AG04449 (cell line): ENCODE results near the gene OLFML1.

Experiments
- CTCF ChIA-PET: fragments of 350-600 bp; formaldehyde crosslinking; extraction: SDS; loops from one replicate; lab custom pipeline; 2021; ENCODE audit warnings: antibody characterized with exemption; lab: Yijun Ruan, JAX
- POLR2A ChIA-PET: fragments of 400-600, 350-600 bp; formaldehyde crosslinking; extraction: SDS; loops from one replicate; lab custom pipeline; 2020; ENCODE audit warnings: antibody characterized with exemption, inconsistent platforms; lab: Yijun Ruan, JAX
- DNase-seq: peaks from one replicate; pipeline ENCODE4 v3.0.0-alpha.2; 2010; ENCODE audit warnings: low read depth, low spot score
- H3K4me3 ChIP-seq: 2 replicates; pipeline ENCODE4 v1.5.1; 2011; ENCODE audit warnings: low read depth, mild to moderate bottlenecking, control low read depth, low read length
- TF ChIP-seq, protein P1 (sequence below): IDR thresholded peaks from one replicate; pipeline ENCODE4 v1.5.1; 2011; ENCODE audit warnings: mild to moderate bottlenecking, moderate library complexity, low read length, control low read depth, inconsistent platforms; ENCODE audit not compliant: insufficient read depth; ENCODE audit errors: missing control alignments

OLFML1 gene

DNA sequence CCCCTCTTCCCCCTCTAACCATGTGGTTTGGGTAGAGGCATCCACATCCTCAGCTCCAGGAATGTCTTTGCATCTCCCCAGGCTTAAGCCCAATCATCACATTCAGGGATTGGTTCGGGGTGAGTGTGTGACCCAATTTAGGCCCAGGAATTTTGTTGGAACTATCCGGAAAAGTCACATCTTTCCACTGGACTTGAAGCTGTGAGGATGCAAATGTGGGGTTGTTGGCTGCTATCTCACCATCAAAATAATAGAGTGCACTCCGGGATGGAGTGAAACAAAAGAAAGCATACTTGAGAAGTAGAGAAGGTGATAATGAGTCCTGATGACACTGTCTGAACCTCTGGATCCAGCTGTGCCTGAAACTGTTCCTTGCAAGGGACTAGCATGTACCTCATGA, 33.8 kb upstream of the OLFML1 start:
- ChIA-PET CTCF (interaction anchor here (1.1 to 4.8 kb wide), 2 partner anchors 10 to 240 kb away, joined by 3 to 31 read pairs; no protein-coding TSS in a partner anchor), POLR2A (no interaction called here)
- TF ChIP-seq, protein P1, sequence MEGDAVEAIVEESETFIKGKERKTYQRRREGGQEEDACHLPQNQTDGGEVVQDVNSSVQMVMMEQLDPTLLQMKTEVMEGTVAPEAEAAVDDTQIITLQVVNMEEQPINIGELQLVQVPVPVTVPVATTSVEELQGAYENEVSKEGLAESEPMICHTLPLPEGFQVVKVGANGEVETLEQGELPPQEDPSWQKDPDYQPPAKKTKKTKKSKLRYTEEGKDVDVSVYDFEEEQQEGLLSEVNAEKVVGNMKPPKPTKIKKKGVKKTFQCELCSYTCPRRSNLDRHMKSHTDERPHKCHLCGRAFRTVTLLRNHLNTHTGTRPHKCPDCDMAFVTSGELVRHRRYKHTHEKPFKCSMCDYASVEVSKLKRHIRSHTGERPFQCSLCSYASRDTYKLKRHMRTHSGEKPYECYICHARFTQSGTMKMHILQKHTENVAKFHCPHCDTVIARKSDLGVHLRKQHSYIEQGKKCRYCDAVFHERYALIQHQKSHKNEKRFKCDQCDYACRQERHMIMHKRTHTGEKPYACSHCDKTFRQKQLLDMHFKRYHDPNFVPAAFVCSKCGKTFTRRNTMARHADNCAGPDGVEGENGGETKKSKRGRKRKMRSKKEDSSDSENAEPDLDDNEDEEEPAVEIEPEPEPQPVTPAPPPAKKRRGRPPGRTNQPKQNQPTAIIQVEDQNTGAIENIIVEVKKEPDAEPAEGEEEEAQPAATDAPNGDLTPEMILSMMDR: no peak
- DNase-seq: no peak
- H3K4me3 ChIP-seq: no peak overlapping the region

DNA sequence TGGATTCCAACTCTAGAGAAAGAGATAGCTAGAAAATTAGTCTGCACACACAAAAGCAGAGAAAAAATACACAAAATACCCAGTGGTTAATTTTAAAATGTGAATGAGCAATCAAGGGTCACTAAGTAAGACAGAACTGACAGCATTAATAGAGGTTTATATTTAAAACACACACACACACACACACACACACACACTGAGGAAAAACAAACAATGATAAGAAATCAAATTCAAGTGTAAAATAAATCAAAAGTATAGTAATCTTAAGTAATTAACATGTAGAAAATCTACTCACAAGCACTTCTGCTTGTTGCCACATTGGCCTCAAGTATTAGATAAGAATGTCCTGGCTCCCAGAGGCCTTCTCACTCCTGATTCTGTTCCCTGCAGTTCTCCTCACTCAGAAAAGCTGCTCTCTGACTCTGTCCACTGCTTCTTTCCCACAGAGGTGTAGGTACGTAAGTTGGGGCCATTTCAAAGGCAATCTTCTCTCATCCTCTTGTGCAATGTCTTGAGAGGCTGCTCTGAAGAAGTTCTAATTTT, 33.3 kb upstream of the OLFML1 start:
- no peak overlapping the region for H3K4me3 ChIP-seq
- ChIA-PET CTCF (interaction anchor here (4.8 kb wide), 1 partner anchor 10 kb away, joined by 31 read pairs; no protein-coding TSS in a partner anchor), POLR2A (no interaction called here)
- DNase-seq: no peak
- TF ChIP-seq, protein P1: no peak

DNA sequence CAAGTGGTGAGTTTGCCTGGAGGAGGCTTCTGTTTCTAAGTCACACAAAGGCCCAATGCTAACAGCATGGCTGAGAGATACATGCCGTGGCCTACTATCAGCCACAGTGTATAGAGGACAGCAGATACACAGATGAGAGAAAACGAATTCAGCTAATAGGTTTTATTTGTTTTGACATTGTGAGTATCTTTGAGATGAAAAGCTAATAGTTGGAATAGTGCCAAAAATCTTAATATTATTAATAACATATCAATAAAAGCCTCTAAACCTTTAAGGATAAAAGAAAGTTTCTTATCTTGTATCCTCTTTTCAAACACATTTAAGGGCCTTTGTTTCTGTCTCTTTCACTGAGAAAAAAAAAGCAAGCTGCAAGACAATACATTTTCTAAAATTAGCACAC, 30.5 kb upstream of the OLFML1 start:
- no peak for DNase-seq
- H3K4me3 ChIP-seq: no peak overlapping the region
- TF ChIP-seq, protein P1: no peak
- ChIA-PET POLR2A (no interaction called here), CTCF (interaction anchor here (1.4 to 4.8 kb wide), 2 partner anchors 10 to 13 kb away, joined by 3 to 31 read pairs; no protein-coding TSS in a partner anchor)

DNA sequence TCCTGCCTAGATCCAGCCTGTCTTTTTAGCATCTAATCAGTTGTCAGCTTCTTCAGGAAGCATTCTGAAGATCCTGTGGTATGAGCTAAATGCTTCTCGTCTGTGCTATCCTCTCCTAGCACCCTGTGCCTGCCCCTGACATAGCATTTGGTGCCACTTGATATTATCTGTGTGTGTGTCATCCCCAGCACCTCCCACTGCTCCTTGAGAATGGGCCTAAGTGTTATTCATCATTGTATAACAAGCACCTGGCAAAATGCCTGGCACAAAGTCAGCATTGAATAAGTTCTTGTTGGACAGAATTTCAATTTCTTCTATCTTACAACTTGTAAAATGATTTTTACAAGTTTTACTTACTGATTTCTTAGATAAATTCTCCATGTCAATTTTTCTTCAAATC, 28.1 kb upstream of the OLFML1 start:
- TF ChIP-seq, protein P1: no peak
- DNase-seq: no peak
- no peak overlapping the region for H3K4me3 ChIP-seq
- ChIA-PET POLR2A (no interaction called here), CTCF (no interaction called here)

DNA sequence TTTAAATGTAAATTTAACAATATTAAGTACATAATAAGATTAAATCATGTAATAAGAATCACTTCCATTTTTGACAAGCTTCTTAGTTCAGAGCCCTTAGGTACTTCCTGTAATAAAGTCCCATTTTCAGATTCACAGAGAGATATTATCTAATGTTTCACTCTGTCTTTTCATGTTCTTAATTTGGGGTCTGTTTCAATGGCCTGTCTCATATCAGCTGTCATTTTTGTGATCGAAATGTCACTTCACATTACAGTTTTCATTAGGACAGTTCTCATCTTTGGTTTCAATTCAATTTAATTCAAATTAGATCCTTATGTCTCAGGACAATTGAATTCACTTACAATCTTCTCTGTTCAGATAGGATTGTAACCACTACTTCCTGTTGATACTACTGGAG, 22.6 kb upstream of the OLFML1 start:
- H3K4me3 ChIP-seq: no peak overlapping the region
- CTCF ChIA-PET: interaction anchor here (0.7 kb wide), 1 partner anchor 20 kb away, joined by 3 read pairs; no protein-coding TSS in a partner anchor

DNA sequence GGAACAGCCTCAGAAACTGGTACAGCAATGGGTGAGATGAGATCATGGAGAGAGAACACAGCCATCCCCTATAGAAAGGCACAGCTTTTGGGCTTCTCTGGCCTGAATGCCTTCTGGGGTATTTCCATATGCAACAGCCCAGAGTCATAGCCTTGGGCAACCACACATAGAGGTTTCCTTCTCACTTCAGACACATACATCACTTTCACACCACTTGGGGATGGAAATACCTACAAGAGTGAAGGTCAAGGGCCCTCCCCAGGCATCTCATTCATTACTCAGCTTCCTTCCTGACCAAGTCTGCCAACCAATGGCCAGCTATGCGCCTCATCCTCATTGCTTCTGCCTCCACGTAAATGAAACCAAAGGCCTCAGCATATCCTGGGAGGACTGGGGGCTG, 17.7 kb upstream of the OLFML1 start:
- TF ChIP-seq, protein P1: no peak
- no peak for DNase-seq
- POLR2A ChIA-PET: no interaction called here
- H3K4me3 ChIP-seq: no peak overlapping the region
- CTCF ChIA-PET: no interaction called here

More for the DNA sequence above, 22.6 kb upstream of the OLFML1 start:
- TF ChIP-seq, protein P1: no peak
- POLR2A ChIA-PET: no interaction called here
- no peak for DNase-seq
